ENCODE measurements around the gene HCN2. TPM values are rescaled to one million over a fixed set of nuclear protein-coding genes. Genes with fewer than 3 reads are reported as not detected.
A peak's percentile ranks its signal among the peaks of the same experiment; 100 is the strongest.

The HCN2 gene
- total and polyA plus RNA-seq, 10 donors = 0.09 to 1.1 (median 0.31) TPM; not detected in 2

- Histone ChIP-seq H3K27ac (no peak overlapping the region), H3K4me3 (no peak overlapping the region), H3K4me1 (peaks cover 22 to 37% (median 34%) of the 10 kb centered on the region in 6 donors), H3K36me3 (no peaks in the 10 kb centered on the region), H3K9me3 (no peaks in the 10 kb centered on the region), H3K27me3 (replicated peaks in 1 of 7) (peaks cover 0 to 6% (median 0%) of the 10 kb centered on the region in 7 donors)
- intact Hi-C loops (cut with DNase I; ENCODE audit: low total_unique reads) = no loop called here
- WGBS, 5 donors = 81 to 96% (median 84%) methylated on average over 7 to 30 of the region's 30 CpGs
- DNase-seq = no peak
- no peak for TF ChIP-seq POLR2A (IDR thresholded peaks at IDR 0.05)
- TF ChIP-seq POLR2AphosphoS5 (IDR thresholded peaks at IDR 0.05) = no peak
- TF ChIP-seq, protein P1, sequence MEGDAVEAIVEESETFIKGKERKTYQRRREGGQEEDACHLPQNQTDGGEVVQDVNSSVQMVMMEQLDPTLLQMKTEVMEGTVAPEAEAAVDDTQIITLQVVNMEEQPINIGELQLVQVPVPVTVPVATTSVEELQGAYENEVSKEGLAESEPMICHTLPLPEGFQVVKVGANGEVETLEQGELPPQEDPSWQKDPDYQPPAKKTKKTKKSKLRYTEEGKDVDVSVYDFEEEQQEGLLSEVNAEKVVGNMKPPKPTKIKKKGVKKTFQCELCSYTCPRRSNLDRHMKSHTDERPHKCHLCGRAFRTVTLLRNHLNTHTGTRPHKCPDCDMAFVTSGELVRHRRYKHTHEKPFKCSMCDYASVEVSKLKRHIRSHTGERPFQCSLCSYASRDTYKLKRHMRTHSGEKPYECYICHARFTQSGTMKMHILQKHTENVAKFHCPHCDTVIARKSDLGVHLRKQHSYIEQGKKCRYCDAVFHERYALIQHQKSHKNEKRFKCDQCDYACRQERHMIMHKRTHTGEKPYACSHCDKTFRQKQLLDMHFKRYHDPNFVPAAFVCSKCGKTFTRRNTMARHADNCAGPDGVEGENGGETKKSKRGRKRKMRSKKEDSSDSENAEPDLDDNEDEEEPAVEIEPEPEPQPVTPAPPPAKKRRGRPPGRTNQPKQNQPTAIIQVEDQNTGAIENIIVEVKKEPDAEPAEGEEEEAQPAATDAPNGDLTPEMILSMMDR (IDR thresholded peaks at IDR 0.05 in 8 of 11, conservative IDR thresholded peaks at IDR 0.05 in 3 of 11) = no peak
Observed at GRCh38 chr19:607301-608154, 17.8 kb downstream of the HCN2 start.

DNA sequence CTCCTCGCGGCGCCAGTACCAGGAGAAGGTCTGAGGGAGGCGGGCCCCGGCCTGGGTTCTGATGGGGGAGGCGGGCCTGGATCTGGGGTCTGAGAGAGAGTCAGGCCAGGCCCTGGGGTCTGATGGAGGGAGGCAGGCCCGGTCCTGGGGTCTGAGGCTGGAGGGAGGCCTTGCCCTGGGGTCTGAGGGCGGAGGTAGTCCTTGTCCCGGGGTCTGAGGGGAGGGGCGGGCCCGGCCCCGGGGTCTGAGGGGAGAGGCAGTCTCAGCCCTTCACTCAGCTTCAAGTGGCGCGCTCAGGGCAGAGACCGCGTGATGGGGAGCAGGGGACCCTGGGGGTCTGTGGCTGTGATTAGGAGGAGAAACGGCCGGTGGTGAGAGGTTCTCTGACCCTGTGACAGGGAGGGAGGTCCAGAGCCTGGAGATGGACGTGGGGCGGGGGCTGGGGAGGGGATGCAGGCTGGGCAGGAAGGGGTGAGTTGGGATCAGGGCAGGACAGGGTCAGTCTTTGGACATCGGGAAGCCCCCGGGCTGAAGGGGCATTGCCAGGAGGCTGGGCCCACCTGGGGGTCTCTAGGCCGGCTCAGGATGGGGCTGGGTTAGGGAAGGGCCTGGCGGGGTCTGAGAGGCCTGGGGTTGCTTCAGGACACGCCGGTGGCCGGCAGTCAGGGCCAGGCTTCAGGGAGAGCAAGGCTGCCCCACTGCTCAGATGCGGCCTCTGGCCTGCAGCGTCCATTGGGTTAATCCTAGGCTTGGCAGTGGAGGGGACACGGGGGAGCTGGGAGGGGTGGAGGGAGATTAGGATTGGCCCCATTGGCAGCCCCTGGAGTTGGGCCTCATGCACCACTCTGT lies 18.7 kb downstream of the HCN2 start:
- peaks cover 0 to 13% (median 0%) of the 10 kb centered on the region in 7 donors for H3K27me3 ChIP-seq (replicated peaks in 1 of 7)
- DNase-seq = no peak
- intact Hi-C loops (cut with DNase I; ENCODE audit: low total_unique reads) = no loop called here

DNA sequence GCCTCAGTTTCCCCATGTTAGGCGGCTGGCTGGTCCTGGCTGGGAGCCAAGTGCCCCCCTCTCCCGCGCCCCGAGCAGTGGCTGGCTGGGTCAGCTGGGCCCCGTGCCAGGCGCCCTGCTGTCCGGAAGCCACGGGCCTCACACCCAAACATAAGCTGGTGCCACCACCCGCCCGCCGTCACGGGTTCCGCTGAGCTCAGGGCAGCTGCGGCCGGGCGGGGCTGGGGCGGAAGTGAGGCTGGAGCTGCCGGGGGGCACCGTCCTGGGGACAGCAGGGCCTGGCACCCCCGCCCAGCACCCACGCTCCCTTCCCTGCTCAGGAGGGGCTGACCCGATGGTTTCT lies 19.3 kb downstream of the HCN2 start:
- WGBS, 5 donors = 38 to 69% (median 47%) methylated on average over 6 to 22 of the region's 22 CpGs; no CpG with 5 or more reads in 1 of the 5 donors
- Histone ChIP-seq H3K9me3 (no peaks in the 10 kb centered on the region), H3K4me1 (peaks cover 22 to 37% (median 34%) of the 10 kb centered on the region in 6 donors), H3K4me3 (peak overlapping the region in 1 of 8 donors; percentile 71), H3K27ac (peak overlapping the region in 7 of 8 donors; percentile 61 to 89 (median 86)), H3K36me3 (no peaks in the 10 kb centered on the region), H3K27me3 (replicated peaks in 1 of 7) (peaks cover 0 to 13% (median 0%) of the 10 kb centered on the region in 7 donors)
- DNase-seq = peak; percentile 88
- intact Hi-C loops (cut with DNase I; ENCODE audit: low total_unique reads) = no loop called here
- TF ChIP-seq, protein P1 (IDR thresholded peaks at IDR 0.05 in 8 of 11, conservative IDR thresholded peaks at IDR 0.05 in 3 of 11) = no peak
- TF ChIP-seq POLR2AphosphoS5 (IDR thresholded peaks at IDR 0.05) (peak; percentile 57 to 86 (median 68)), POLR2A (IDR thresholded peaks at IDR 0.05) (no peak)

More for the DNA sequence above, 18.7 kb downstream of the HCN2 start:
- H3K36me3 ChIP-seq = no peaks in the 10 kb centered on the region
- peak overlapping the region in 3 of 8 donors; percentile 85 to 89 (median 87) for H3K27ac ChIP-seq
- no peaks in the 10 kb centered on the region for H3K9me3 ChIP-seq
- H3K4me1 ChIP-seq = peaks cover 22 to 37% (median 34%) of the 10 kb centered on the region in 6 donors
- TF ChIP-seq, protein P1 (IDR thresholded peaks at IDR 0.05 in 8 of 11, conservative IDR thresholded peaks at IDR 0.05 in 3 of 11) = no peak
- TF ChIP-seq POLR2A (IDR thresholded peaks at IDR 0.05) = no peak
- no peak for TF ChIP-seq POLR2AphosphoS5 (IDR thresholded peaks at IDR 0.05)
- 76 to 86% (median 82%) methylated on average over 25 to 30 of the region's 30 CpGs for WGBS, 5 donors
- H3K4me3 ChIP-seq = peak overlapping the region in 1 of 8 donors; percentile 71
